GM19025 (cell line): Measurements from ENCODE around the gene RNASEH2C.
A peak's percentile ranks its signal among the peaks of the same experiment; 100 is the strongest.
"Not testable (repeated sequence)": the region's sequence is repeated elsewhere in the genome, so short reads cannot be mapped to it uniquely, and the experiment has no call there.

ENCODE experiments used
- ATAC-seq: cut with Tn5 transposase; IDR thresholded peaks from one replicate; pipeline ENCODE4 v1.9.1; 2021; ENCODE audit warnings: mild to moderate bottlenecking, low read depth, moderate library complexity; ENCODE audit not compliant: unreplicated experiment

The RNASEH2C gene

GRCh38 chr11:65720211-65720934 is at the start of gene RNASEH2C:
TSS of gene RNASEH2C (minus strand) at chr11:65720798. CDS start at chr11:65720758, 40 bp downstream.
- peak; percentile 80 for ATAC-seq

- ATAC-seq: not testable (repeated sequence)
Observed at GRCh38 chr11:65767806-65768205, 47.2 kb upstream of the RNASEH2C start.

- ATAC-seq: no peak
Observed at GRCh38 chr11:65767406-65767805, 46.8 kb upstream of the RNASEH2C start.

- ATAC-seq: no peak
Observed at GRCh38 chr11:65766535-65766934, 45.9 kb upstream of the RNASEH2C start.

GRCh38 chr11:65764434-65764833 is 43.8 kb upstream of the RNASEH2C start:
- no peak for ATAC-seq

GRCh38 chr11:65762816-65763215 is 42.2 kb upstream of the RNASEH2C start:
- ATAC-seq: not testable (repeated sequence)

GRCh38 chr11:65762169-65762568 is 41.6 kb upstream of the RNASEH2C start:
- ATAC-seq: not testable (repeated sequence)

- ATAC-seq: no peak
Observed at GRCh38 chr11:65745049-65745448, 24.5 kb upstream of the RNASEH2C start.

- no peak for ATAC-seq
Observed at GRCh38 chr11:65744699-65745042, 24.1 kb upstream of the RNASEH2C start.

- no peak for ATAC-seq
Observed at GRCh38 chr11:65744026-65744698, 23.6 kb upstream of the RNASEH2C start.

GRCh38 chr11:65743681-65744025 is 23.1 kb upstream of the RNASEH2C start:
- ATAC-seq: no peak

- ATAC-seq: no peak
Observed at GRCh38 chr11:65742353-65742752, 21.8 kb upstream of the RNASEH2C start.

- ATAC-seq: no peak
Observed at GRCh38 chr11:65741185-65741584, 20.6 kb upstream of the RNASEH2C start.

GRCh38 chr11:65739022-65739421 is 18.4 kb upstream of the RNASEH2C start:
- ATAC-seq: no peak

GRCh38 chr11:65736810-65737209 is 16.2 kb upstream of the RNASEH2C start:
- ATAC-seq: no peak

GRCh38 chr11:65735111-65735510 is 14.5 kb upstream of the RNASEH2C start:
- ATAC-seq: not testable (repeated sequence)

- no peak for ATAC-seq
Observed at GRCh38 chr11:65730461-65730860, 9.9 kb upstream of the RNASEH2C start.

- no peak for ATAC-seq
Observed at GRCh38 chr11:65727865-65728264, 7.3 kb upstream of the RNASEH2C start.

- ATAC-seq: no peak
Observed at GRCh38 chr11:65726660-65727059, 6.1 kb upstream of the RNASEH2C start.

- ATAC-seq: no peak
Observed at GRCh38 chr11:65722261-65722660, 1.7 kb upstream of the RNASEH2C start.

GRCh38 chr11:65719871-65720210 is 757 bp downstream of the RNASEH2C start:
- peak; percentile 2 for ATAC-seq

- no peak for ATAC-seq
Observed at GRCh38 chr11:65718964-65719492, 1.6 kb downstream of the RNASEH2C start.
